HEK293 (cell line): ENCODE measurements around the gene SYNPO2.

Source experiments
- CTCF ChIA-PET: fragments of 350-600 bp; formaldehyde crosslinking; extraction: SDS; loops from one replicate; lab custom pipeline; 2021; ENCODE audit warnings: antibody characterized with exemption; lab: Yijun Ruan, JAX
- POLR2A ChIA-PET: fragments of 300-600 bp; formaldehyde crosslinking; extraction: SDS; loops from one replicate; lab custom pipeline; 2020; ENCODE audit warnings: antibody characterized with exemption, inconsistent platforms; lab: Yijun Ruan, JAX
- H3K27ac ChIP-seq: fragments of 200-500 bp; sonication (Bioruptor generic); 2 replicates; pipeline ENCODE4 v1.5.1; 2014; ENCODE audit warnings: low read depth, low read length, control low read depth, inconsistent platforms; ENCODE audit errors: extremely low read depth
- H3K36me3 ChIP-seq, 2 experiments: fragments of 200-500 bp in 1 of 2; sonication (Bioruptor generic) in 1 of 2; 1 replicate in 1 of 2; 2 replicates in 1 of 2; pipeline ENCODE4 v1.5.1; 2014 to 2017; ENCODE audit warnings: inconsistent platforms in 2 of 2, low read length in 2 of 2; ENCODE audit not compliant: control insufficient read depth in 2 of 2, insufficient read depth in 1 of 2
- H3K4me1 ChIP-seq: fragments of 200-500 bp; sonication (Bioruptor generic); 2 replicates; pipeline ENCODE4 v1.5.1; 2014; ENCODE audit warnings: mild to moderate bottlenecking, low read length, inconsistent platforms; ENCODE audit not compliant: control insufficient read depth, insufficient read depth
- H3K4me3 ChIP-seq: 2 replicates; pipeline ENCODE4 v1.5.1; 2011; ENCODE audit warnings: low read depth, mild to moderate bottlenecking, control low read depth, low read length, moderate library complexity
- H3K9me3 ChIP-seq: fragments of 200-500 bp; sonication (Bioruptor generic); 2 replicates; pipeline ENCODE4 v1.5.1; 2014; ENCODE audit warnings: low read depth, low read length, inconsistent platforms; ENCODE audit not compliant: control insufficient read depth, insufficient read depth
- AEBP2 ChIP-seq: fragments of 450-650 bp; formaldehyde crosslinking; IDR thresholded peaks from 2 replicates; pipeline ENCODE4 v1.5.1; 2016; ENCODE audit warnings: missing biosample characterization, missing genetic modification characterization, borderline replicate concordance
- BCL11A ChIP-seq: fragments of 450-650 bp; formaldehyde crosslinking; IDR thresholded peaks from 2 replicates; pipeline ENCODE4 v1.5.1; 2016; ENCODE audit warnings: low read depth, missing biosample characterization, missing genetic modification characterization
- BCL11B ChIP-seq: fragments of 450-650 bp; formaldehyde crosslinking; IDR thresholded peaks from 2 replicates; pipeline ENCODE4 v1.5.1; 2016; ENCODE audit warnings: low read depth, missing biosample characterization, missing genetic modification characterization
- MZF1 ChIP-seq: fragments of 450-650 bp; formaldehyde crosslinking; IDR thresholded peaks from 2 replicates; pipeline ENCODE4 v1.5.1; 2017; ENCODE audit warnings: missing biosample characterization, missing genetic modification characterization, borderline replicate concordance
- PATZ1 ChIP-seq: fragments of 450-650 bp; formaldehyde crosslinking; IDR thresholded peaks from 2 replicates; pipeline ENCODE4 v1.5.1; 2016; ENCODE audit warnings: missing biosample characterization, missing genetic modification characterization
- SP2 ChIP-seq: fragments of 450-650 bp; formaldehyde crosslinking; IDR thresholded peaks from 2 replicates; pipeline ENCODE4 v1.5.1; 2016; ENCODE audit warnings: missing biosample characterization, missing genetic modification characterization
- YY1 ChIP-seq: fragments of 450-650 bp; formaldehyde crosslinking; IDR thresholded peaks from 2 replicates; pipeline ENCODE4 v1.5.1; 2018; ENCODE audit warnings: missing biosample characterization, missing genetic modification characterization
- ZBTB1 ChIP-seq: fragments of 450-650 bp; formaldehyde crosslinking; IDR thresholded peaks from 2 replicates; pipeline ENCODE4 v1.5.1; 2016; ENCODE audit warnings: missing biosample characterization, missing genetic modification characterization
- ZBTB49 ChIP-seq: fragments of 450-650 bp; formaldehyde crosslinking; IDR thresholded peaks from 2 replicates; pipeline ENCODE4 v1.5.1; 2016; ENCODE audit warnings: missing biosample characterization, missing genetic modification characterization, low read depth
- ZBTB7A ChIP-seq: fragments of 450-650 bp; formaldehyde crosslinking; IDR thresholded peaks from 2 replicates; pipeline ENCODE4 v1.5.1; 2016; ENCODE audit warnings: low read depth, missing biosample characterization, missing genetic modification characterization
- ZFP69B ChIP-seq: fragments of 450-650 bp; formaldehyde crosslinking; IDR thresholded peaks from 2 replicates; pipeline ENCODE4 v1.5.1; 2016; ENCODE audit warnings: missing biosample characterization, missing genetic modification characterization
- ZNF16 ChIP-seq: fragments of 450-650 bp; formaldehyde crosslinking; IDR thresholded peaks from 2 replicates; pipeline ENCODE4 v1.5.1; 2016; ENCODE audit warnings: low read depth, missing biosample characterization, missing genetic modification characterization
- ZNF175 ChIP-seq: fragments of 450-650 bp; formaldehyde crosslinking; IDR thresholded peaks from 2 replicates; pipeline ENCODE4 v1.5.1; 2016; ENCODE audit warnings: missing biosample characterization, missing genetic modification characterization
- ZNF18 ChIP-seq: fragments of 450-650 bp; formaldehyde crosslinking; IDR thresholded peaks from 2 replicates; pipeline ENCODE4 v1.5.1; 2016; ENCODE audit warnings: missing biosample characterization, missing genetic modification characterization
- ZNF214 ChIP-seq: fragments of 450-650 bp; formaldehyde crosslinking; IDR thresholded peaks from 2 replicates; pipeline ENCODE4 v1.5.1; 2017; ENCODE audit warnings: missing biosample characterization, mild to moderate bottlenecking, missing genetic modification characterization, borderline replicate concordance
- ZNF221 ChIP-seq: fragments of 450-650 bp; formaldehyde crosslinking; IDR thresholded peaks from 2 replicates; pipeline ENCODE4 v1.5.1; 2017; ENCODE audit warnings: missing biosample characterization, missing genetic modification characterization, borderline replicate concordance
- ZNF23 ChIP-seq: fragments of 450-650 bp; formaldehyde crosslinking; IDR thresholded peaks from 2 replicates; pipeline ENCODE4 v1.5.1; 2016; ENCODE audit warnings: missing biosample characterization, missing genetic modification characterization, borderline replicate concordance
- ZNF292 ChIP-seq: fragments of 450-650 bp; formaldehyde crosslinking; IDR thresholded peaks from 2 replicates; pipeline ENCODE4 v1.5.1; 2016; ENCODE audit warnings: low read depth, missing biosample characterization, missing genetic modification characterization, borderline replicate concordance
- ZNF366 ChIP-seq: fragments of 450-650 bp; formaldehyde crosslinking; conservative IDR thresholded peaks from 2 replicates; pipeline ENCODE4 v1.5.1; 2016; ENCODE audit warnings: missing biosample characterization, missing genetic modification characterization
- ZNF37A ChIP-seq: fragments of 450-650 bp; IDR thresholded peaks from 2 replicates; pipeline ENCODE4 v1.5.1; 2018; ENCODE audit warnings: missing biosample characterization, missing genetic modification characterization
- ZNF561 ChIP-seq: fragments of 450-650 bp; IDR thresholded peaks from 2 replicates; pipeline ENCODE4 v1.5.1; 2018; ENCODE audit warnings: missing biosample characterization, missing genetic modification characterization, borderline replicate concordance
- ZNF596 ChIP-seq: fragments of 450-650 bp; IDR thresholded peaks from 2 replicates; pipeline ENCODE4 v1.5.0; 2018; ENCODE audit warnings: missing biosample characterization, mild to moderate bottlenecking, missing genetic modification characterization, moderate library complexity
- ZNF658 ChIP-seq: fragments of 450-650 bp; formaldehyde crosslinking; IDR thresholded peaks from 2 replicates; pipeline ENCODE4; 2016; ENCODE audit warnings: missing biosample characterization, missing genetic modification characterization
- ZNF707 ChIP-seq: fragments of 450-650 bp; formaldehyde crosslinking; IDR thresholded peaks from 2 replicates; pipeline ENCODE4 v1.5.1; 2016; ENCODE audit warnings: missing biosample characterization, missing genetic modification characterization
- ZNF768 ChIP-seq: fragments of 450-650 bp; formaldehyde crosslinking; IDR thresholded peaks from 2 replicates; pipeline ENCODE4 v1.5.1; 2018; ENCODE audit warnings: missing biosample characterization, mild to moderate bottlenecking, missing genetic modification characterization

The SYNPO2 gene

GRCh38 chr4:118884716-118885115 is 3.9 kb upstream of the SYNPO2 start (continued):
- TF ChIP-seq AEBP2 (tag by site-specific recombination) (no peak), ZNF214 (tag by site-specific recombination) (no peak), ZBTB1 (no peak), ZBTB7A (no peak), BCL11B (tag by site-specific recombination) (no peak), ZNF23 (tag by site-specific recombination) (no peak), BCL11A (tag by site-specific recombination) (no peak), ZNF37A (no peak), PATZ1 (tag by site-specific recombination) (no peak), ZNF561 (tag by site-specific recombination) (no peak)

- no peaks in the 10 kb centered on the region for H3K9me3 ChIP-seq
- H3K27ac ChIP-seq: no peak overlapping the region
- POLR2A ChIA-PET: no interaction called here
- no peaks in the 10 kb centered on the region for H3K36me3 ChIP-seq
- TF ChIP-seq ZNF16 (tag by site-specific recombination) (no peak), YY1 (tag by site-specific recombination) (no peak), ZNF366 (tag by site-specific recombination) (no peak), ZNF221 (tag by site-specific recombination) (no peak), SP2 (tag by site-specific recombination) (no peak), ZFP69B (no peak), ZNF18 (tag by site-specific recombination) (no peak), ZNF175 (tag by site-specific recombination) (no peak), ZNF768 (tag by site-specific recombination) (no peak), MZF1 (no peak), ZBTB49 (tag by site-specific recombination) (no peak), ZNF292 (no peak), ZNF658 (tag by site-specific recombination) (no peak), ZNF596 (tag by site-specific recombination) (no peak), ZNF707 (tag by site-specific recombination) (no peak)
- TF ChIP-seq, all 188 proteins: peak for 0
- no peaks in the 10 kb centered on the region for H3K4me1 ChIP-seq
- CTCF ChIA-PET: interaction anchor here (0.6 to 4.3 kb wide), 6 partner anchors 28 to 150 kb away, joined by 3 to 50 read pairs (median 4); no protein-coding TSS in a partner anchor
- H3K4me3 ChIP-seq: no peak overlapping the region
Measured at GRCh38 chr4:118889312-118889691, 648 bp downstream of the SYNPO2 start.
